ENCODE data around the gene GRID2.

DNA sequence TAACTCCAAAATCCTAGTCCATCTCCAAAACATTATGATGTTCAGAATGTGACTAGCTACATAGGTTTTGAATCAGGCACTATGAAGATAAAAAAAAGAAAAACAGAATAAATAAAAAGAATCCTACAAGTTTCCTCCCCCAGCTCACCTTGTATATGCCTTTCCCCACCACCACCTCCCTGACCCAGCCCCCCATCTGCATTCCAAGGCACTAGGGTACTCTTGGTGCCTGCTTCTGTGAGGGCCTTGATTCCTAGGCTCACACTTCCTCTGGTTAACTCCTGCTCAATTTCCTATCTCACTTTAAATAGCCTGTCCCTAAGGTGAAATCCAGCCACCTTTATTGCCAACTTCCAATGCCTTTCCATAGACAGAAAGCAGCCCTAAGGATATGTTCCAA lies 1346.1 kb downstream of the GRID2 start:
- TF ChIP-seq, protein P1, sequence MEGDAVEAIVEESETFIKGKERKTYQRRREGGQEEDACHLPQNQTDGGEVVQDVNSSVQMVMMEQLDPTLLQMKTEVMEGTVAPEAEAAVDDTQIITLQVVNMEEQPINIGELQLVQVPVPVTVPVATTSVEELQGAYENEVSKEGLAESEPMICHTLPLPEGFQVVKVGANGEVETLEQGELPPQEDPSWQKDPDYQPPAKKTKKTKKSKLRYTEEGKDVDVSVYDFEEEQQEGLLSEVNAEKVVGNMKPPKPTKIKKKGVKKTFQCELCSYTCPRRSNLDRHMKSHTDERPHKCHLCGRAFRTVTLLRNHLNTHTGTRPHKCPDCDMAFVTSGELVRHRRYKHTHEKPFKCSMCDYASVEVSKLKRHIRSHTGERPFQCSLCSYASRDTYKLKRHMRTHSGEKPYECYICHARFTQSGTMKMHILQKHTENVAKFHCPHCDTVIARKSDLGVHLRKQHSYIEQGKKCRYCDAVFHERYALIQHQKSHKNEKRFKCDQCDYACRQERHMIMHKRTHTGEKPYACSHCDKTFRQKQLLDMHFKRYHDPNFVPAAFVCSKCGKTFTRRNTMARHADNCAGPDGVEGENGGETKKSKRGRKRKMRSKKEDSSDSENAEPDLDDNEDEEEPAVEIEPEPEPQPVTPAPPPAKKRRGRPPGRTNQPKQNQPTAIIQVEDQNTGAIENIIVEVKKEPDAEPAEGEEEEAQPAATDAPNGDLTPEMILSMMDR (IDR thresholded peaks at IDR 0.05) = no peak
- TF ChIP-seq POLR2A (IDR thresholded peaks at IDR 0.05) = no peak
